AG04449 (cell line): Measurements from ENCODE around the gene POLR3H.
"Not testable (repeated sequence)": the region's sequence is repeated elsewhere in the genome, so short reads cannot be mapped to it uniquely, and the experiment has no call there.

Experiments
- CTCF ChIA-PET: fragments of 350-600 bp; formaldehyde crosslinking; extraction: SDS; loops from one replicate; lab custom pipeline; 2021; ENCODE audit warnings: antibody characterized with exemption; lab: Yijun Ruan, JAX
- POLR2A ChIA-PET: fragments of 400-600, 350-600 bp; formaldehyde crosslinking; extraction: SDS; loops from one replicate; lab custom pipeline; 2020; ENCODE audit warnings: antibody characterized with exemption, inconsistent platforms; lab: Yijun Ruan, JAX
- DNase-seq: peaks from one replicate; pipeline ENCODE4 v3.0.0-alpha.2; 2010; ENCODE audit warnings: low read depth, low spot score
- H3K4me3 ChIP-seq: 2 replicates; pipeline ENCODE4 v1.5.1; 2011; ENCODE audit warnings: low read depth, mild to moderate bottlenecking, control low read depth, low read length
- CTCF ChIP-seq: IDR thresholded peaks from one replicate; pipeline ENCODE4 v1.5.1; 2011; ENCODE audit warnings: mild to moderate bottlenecking, moderate library complexity, low read length, control low read depth, inconsistent platforms; ENCODE audit not compliant: insufficient read depth; ENCODE audit errors: missing control alignments

Gene POLR3H

GRCh38 chr22:41561335-41561734 lies 17.1 kb upstream of the POLR3H start:
- no peak for DNase-seq
- H3K4me3 ChIP-seq, result peak overlapping the region; percentile 61
- POLR2A ChIA-PET, result interaction anchor here (1.4 kb wide), 1 partner anchor 28 kb away, joined by 5 read pairs; the partner anchor contains the start of gene PMM1
- CTCF ChIA-PET, result interaction anchor here (0.6 to 2.3 kb wide), 3 partner anchors 12 to 36 kb away, joined by 3 to 5 read pairs (median 3); no protein-coding TSS in a partner anchor
- no peak for TF ChIP-seq CTCF

GRCh38 chr22:41560095-41560471 lies 15.8 kb upstream of the POLR3H start:
- CTCF ChIA-PET, result interaction anchor here (1.0 to 2.3 kb wide), 2 partner anchors 11 to 16 kb away, joined by 5 read pairs; partner anchors contain the start of gene POLR3H
- peak overlapping the region; percentile 61 for H3K4me3 ChIP-seq
- no peak for DNase-seq
- TF ChIP-seq CTCF, result no peak
- POLR2A ChIA-PET, result interaction anchor here (0.7 to 1.4 kb wide), 3 partner anchors 8 to 108 kb away, joined by 3 to 5 read pairs (median 3); partner anchors contain the start of gene PMM1

GRCh38 chr22:41558241-41558630 lies 14.0 kb upstream of the POLR3H start:
- not testable (repeated sequence) for H3K4me3 ChIP-seq, DNase-seq
- ChIA-PET POLR2A (interaction anchor here (1.4 kb wide), 1 partner anchor 31 kb away, joined by 10 read pairs; the partner anchor contains the start of gene PMM1), CTCF (interaction anchor here (0.8 to 3.6 kb wide), 6 partner anchors 10 to 40 kb away, joined by 3 to 19 read pairs (median 8); partner anchors contain the start of gene POLR3H)

GRCh38 chr22:41557401-41558240 lies 13.4 kb upstream of the POLR3H start:
- no peak for TF ChIP-seq CTCF
- ChIA-PET CTCF (interaction anchor here (0.7 to 3.6 kb wide), 7 partner anchors 9 to 41 kb away, joined by 3 to 19 read pairs (median 6); partner anchors contain the start of gene POLR3H), POLR2A (interaction anchor here (0.5 to 1.4 kb wide), 7 partner anchors 9 to 319 kb away, joined by 3 to 10 read pairs (median 3); partner anchors contain the start of genes PMM1 and RANGAP1)
- no peak overlapping the region for H3K4me3 ChIP-seq
- no peak for DNase-seq

GRCh38 chr22:41556561-41556960 lies 12.3 kb upstream of the POLR3H start:
- no peak overlapping the region for H3K4me3 ChIP-seq
- DNase-seq, result no peak
- TF ChIP-seq CTCF, result no peak
- CTCF ChIA-PET, result interaction anchor here (1.6 to 3.6 kb wide), 5 partner anchors 8 to 42 kb away, joined by 4 to 19 read pairs (median 10); partner anchors contain the start of gene POLR3H
- POLR2A ChIA-PET, result interaction anchor here (0.6 to 1.4 kb wide), 3 partner anchors 19 to 42 kb away, joined by 3 to 10 read pairs (median 3); partner anchors contain the start of gene PMM1

GRCh38 chr22:41555325-41555982 lies 11.2 kb upstream of the POLR3H start:
- no peak overlapping the region for H3K4me3 ChIP-seq
- TF ChIP-seq CTCF, result no peak
- POLR2A ChIA-PET, result no interaction called here
- CTCF ChIA-PET, result interaction anchor here (1.6 to 3.6 kb wide), 4 partner anchors 8 to 43 kb away, joined by 4 to 19 read pairs (median 6); partner anchors contain the start of gene POLR3H
- DNase-seq, result no peak
